PC-3 (cell line): ENCODE results near the gene PRLH. TPM values are rescaled to one million over a fixed set of nuclear protein-coding genes. Genes with fewer than 3 reads are reported as not detected.

Experiments used
- ATAC-seq: fragments of 200-7000 bp; cut with Tn5 transposase; 2 replicates; pipeline ENCODE4 v1.9.1; 2020; ENCODE audit warnings: mild to moderate bottlenecking, moderate library complexity
- BruUV-seq: library from RNA; stranded (reverse); fragments of 400-500 nt; replicated peaks from 2 replicates; lab custom pipeline; 2021; lab: Mats Ljungman, UMichigan
- CTCF ChIA-PET: fragments of 300-600 bp; sonication (Branson Sonifier 250); formaldehyde crosslinking; loops from one replicate; lab custom pipeline; 2022; ENCODE audit warnings: antibody characterized with exemption; lab: Charles Lee
- POLR2A ChIA-PET: fragments of 300-600 bp; sonication (Branson Sonifier 250); formaldehyde crosslinking; loops from one replicate; lab custom pipeline; 2022; ENCODE audit warnings: antibody characterized with exemption; ENCODE audit not compliant: unreplicated experiment; lab: Charles Lee
- DNase-seq: peaks from one replicate; pipeline ENCODE4 v3.0.0-alpha.2; 2015
- H2AFZ ChIP-seq: fragments of 300-600 bp; sonication (generic); 2 replicates; pipeline ENCODE4 v1.6.0; 2016; ENCODE audit warnings: antibody characterized with exemption, low read length
- H3F3A ChIP-seq: fragments of 300-600 bp; sonication (generic); one replicate; pipeline ENCODE4 v1.6.0; 2017; ENCODE audit warnings: antibody characterized with exemption, low read length, control low read depth, mild to moderate bottlenecking; ENCODE audit not compliant: unreplicated experiment
- H3K27ac ChIP-seq: fragments of 300-600 bp; sonication (generic); 2 replicates; pipeline ENCODE4 v1.5.1; 2016; ENCODE audit warnings: mild to moderate bottlenecking, low read length
- H3K27me3 ChIP-seq: fragments of 300-600 bp; sonication (generic); 2 replicates; pipeline ENCODE4 v1.6.1; 2016; ENCODE audit warnings: low read length, mixed read lengths
- H3K36me3 ChIP-seq: fragments of 300-600 bp; sonication (generic); 2 replicates; pipeline ENCODE4 v1.6.1; 2016; ENCODE audit warnings: low read depth, mixed run types, low read length, mixed read lengths
- H3K4me1 ChIP-seq: fragments of 300-600 bp; sonication (generic); 2 replicates; pipeline ENCODE4 v1.5.1; 2016; ENCODE audit warnings: low read length; ENCODE audit not compliant: insufficient read depth
- H3K4me2 ChIP-seq: fragments of 300-600 bp; sonication (generic); 2 replicates; pipeline ENCODE4 v1.6.0; 2016; ENCODE audit warnings: low read length
- H3K4me3 ChIP-seq: fragments of 300-600 bp; sonication (generic); 2 replicates; pipeline ENCODE4 v1.5.1; 2016; ENCODE audit warnings: mild to moderate bottlenecking, low read length, mixed read lengths
- H3K79me2 ChIP-seq: fragments of 300-600 bp; sonication (generic); 2 replicates; pipeline ENCODE4 v1.6.1; 2017; ENCODE audit warnings: low read length, mixed read lengths
- H3K9ac ChIP-seq: fragments of 300-600 bp; sonication (generic); 2 replicates; pipeline ENCODE4 v1.6.0; 2016; ENCODE audit warnings: mild to moderate bottlenecking, low read length
- H3K9me2 ChIP-seq: fragments of 300-600 bp; sonication (generic); replicated peaks from 2 replicates; pipeline ENCODE4 v1.6.1; 2016; ENCODE audit warnings: mixed run types, low read length, mixed read lengths
- H3K9me3 ChIP-seq: fragments of 300-600 bp; sonication (generic); 2 replicates; pipeline ENCODE4 v1.6.1; 2016; ENCODE audit warnings: low read length, mixed read lengths
- H4K20me1 ChIP-seq: fragments of 300-600 bp; sonication (generic); 2 replicates; pipeline ENCODE4 v1.6.1; 2016; ENCODE audit warnings: low read length, mixed read lengths
- CTCF ChIP-seq: fragments of 300-600 bp; sonication (generic); conservative IDR thresholded peaks from 2 replicates; pipeline ENCODE4 v1.5.1; 2017; ENCODE audit warnings: antibody characterized with exemption, low read depth, mild to moderate bottlenecking, low read length
- EZH2 ChIP-seq: fragments of 300-600 bp; sonication (generic); IDR thresholded peaks from one replicate; pipeline ENCODE4 v1.6.1; 2017; ENCODE audit warnings: antibody characterized with exemption, mild to moderate bottlenecking, low read length; ENCODE audit not compliant: unreplicated experiment
- EZH2phosphoT487 ChIP-seq: fragments of 300-600 bp; sonication (generic); IDR thresholded peaks from 2 replicates; pipeline ENCODE4 v1.6.1; 2018; ENCODE audit warnings: mild to moderate bottlenecking, antibody characterized with exemption, low read length, borderline replicate concordance
- intact Hi-C: fragments of 100-400 bp; cut with micrococcal nuclease; formaldehyde crosslinking; loops from 2 replicates; pipeline ENCODE4 v1.9.0; 2023
- total RNA-seq: library from RNA; depleted of rRNA; stranded (reverse); fragments of >200 nt; gene quantifications from 2 replicates; pipeline ENCODE4 v1.2.3, GENCODE V29; 2014

Gene PRLH
- total RNA-seq, 1 experiment from 2014 or later = not detected

- peak overlapping the region; percentile 76 for H3K27ac ChIP-seq
- DNase-seq (peak; percentile 88), ATAC-seq (peak; percentile 79)
- H3K27me3 ChIP-seq = no peaks in the 10 kb centered on the region
- CTCF ChIA-PET = no interaction called here
- no peaks in the 10 kb centered on the region for H3F3A ChIP-seq
- POLR2A ChIA-PET = no interaction called here
- H3K9me3 ChIP-seq = no peaks in the 10 kb centered on the region
- H3K9me2 ChIP-seq = no peaks in the 10 kb centered on the region
- H3K4me1 ChIP-seq = peaks cover 25% of the 10 kb centered on the region
- intact Hi-C loops = loop anchor here (5.0 kb wide), 1 partner anchor 63 kb away; no protein-coding TSS in a partner anchor
- H2AFZ ChIP-seq = peak overlapping the region; percentile 62
- TSS peak; percentile 60 for BruUV-seq
- H3K79me2 ChIP-seq = 0 out of 2 replicates have a peak, but pooled peaks cover 3% of the 10 kb centered on the region
- no peaks in the 10 kb centered on the region for H4K20me1 ChIP-seq
- peak overlapping the region; percentile 42 for H3K9ac ChIP-seq
- peak overlapping the region; percentile 73 for H3K4me2 ChIP-seq
- H3K36me3 ChIP-seq = no peaks in the 10 kb centered on the region
- peak overlapping the region; percentile 49 for H3K4me3 ChIP-seq
- peak; percentile 49 for TF ChIP-seq CTCF
- no peak for TF ChIP-seq EZH2phosphoT487
Measured at GRCh38 chr2:237574894-237575868, 8.8 kb downstream of the PRLH start.

- POLR2A ChIA-PET = no interaction called here
- no peaks in the 10 kb centered on the region for H3K36me3 ChIP-seq
- CTCF ChIA-PET = no interaction called here
- ATAC-seq = no peak; the same call in 1 of the 2 replicates
- no TSS peak for BruUV-seq
- H3K27me3 ChIP-seq = no peaks in the 10 kb centered on the region
- intact Hi-C loops = no loop called here
- H3K9ac ChIP-seq = no peak overlapping the region
- no peak for DNase-seq
- no peak for TF ChIP-seq EZH2phosphoT487
- no peak for TF ChIP-seq EZH2
- TF ChIP-seq CTCF = no peak
- H3K27ac ChIP-seq = peak overlapping the region; percentile 76
- H3K4me3 ChIP-seq = peak overlapping the region; percentile 49
- H2AFZ ChIP-seq = peak overlapping the region; percentile 62; the same call in 1 of the 2 replicates
- peaks cover 25% of the 10 kb centered on the region for H3K4me1 ChIP-seq
- no peaks in the 10 kb centered on the region for H3F3A ChIP-seq
- no peaks in the 10 kb centered on the region for H4K20me1 ChIP-seq
- H3K9me2 ChIP-seq = no peaks in the 10 kb centered on the region
- peak overlapping the region; percentile 73 for H3K4me2 ChIP-seq
- no peaks in the 10 kb centered on the region for H3K9me3 ChIP-seq
- H3K79me2 ChIP-seq = 0 out of 2 replicates have a peak, but pooled peaks cover 3% of the 10 kb centered on the region
Measured at GRCh38 chr2:237575869-237576862, 9.8 kb downstream of the PRLH start.
